Esophagus muscularis mucosa (tissue), 4 donors: Measurements from ENCODE around the gene CMA1. TPM values are rescaled to one million over a fixed set of nuclear protein-coding genes. Genes with fewer than 3 reads are reported as not detected.
"Not testable (repeated sequence)": the region's sequence is repeated elsewhere in the genome, so short reads cannot be mapped to it uniquely, and the experiment has no call there.

Experiments
- DNase-seq: peaks from one replicate; pipeline ENCODE4 v3.0.0-alpha.2; 2017; ENCODE audit errors: extremely low spot score
- H3K27ac ChIP-seq, 4 donors: fragments of 200-600 bp; sonication (generic); replicated peaks in 1 of 4; 1 replicate in 3 of 4; 2 replicates in 1 of 4; pipeline ENCODE4 v1.5.1; 2016 to 2019; ENCODE audit warnings: mild to moderate bottlenecking in 1 of 4
- H3K27me3 ChIP-seq, 4 donors: fragments of 200-600 bp; sonication (generic); one replicate each; pipeline versions ENCODE4 v1.5.1 to v1.6.0; 2016 to 2019
- H3K36me3 ChIP-seq, 4 donors: fragments of 200-600 bp; sonication (generic); one replicate each; pipeline ENCODE4 v1.5.1; 2016 to 2019
- H3K4me1 ChIP-seq, 4 donors: fragments of 200-600 bp; sonication (generic); one replicate each; pipeline ENCODE4 v1.5.1; 2016 to 2019
- H3K4me3 ChIP-seq, 4 donors: fragments of 200-600 bp; sonication (generic); 1 replicate in 2 of 4; 2 replicates in 2 of 4; pipeline ENCODE4 v1.5.1; 2016 to 2019; ENCODE audit warnings: mild to moderate bottlenecking in 4 of 4, moderate library complexity in 1 of 4
- H3K9me3 ChIP-seq, 4 donors: fragments of 200-600 bp; sonication (generic); 1 replicate in 3 of 4; 2 replicates in 1 of 4; pipeline ENCODE4 v1.5.1; 2016 to 2019
- CTCF ChIP-seq, 3 experiments: fragments of 200-600 bp in 2 of 3; fragments of 450-650 bp in 1 of 3; sonication (generic) in 2 of 3; IDR thresholded peaks; one replicate each; pipeline ENCODE4 v1.5.1; 2017 to 2019; ENCODE audit warnings: antibody characterized with exemption in 3 of 3, mild to moderate bottlenecking in 2 of 3, moderate library complexity in 1 of 3
- EP300 ChIP-seq: sonication (generic); formaldehyde crosslinking; IDR thresholded peaks from one replicate; pipeline ENCODE4 v1.6.1; 2017; ENCODE audit warnings: antibody characterized with exemption
- POLR2A ChIP-seq: fragments of 450-650 bp; IDR thresholded peaks from one replicate; pipeline ENCODE4 v1.6.1; 2017; ENCODE audit warnings: antibody characterized with exemption, moderate library complexity, mild to moderate bottlenecking, low read depth
- POLR2AphosphoS5 ChIP-seq, 2 donors: sonication (generic); formaldehyde crosslinking; IDR thresholded peaks; one replicate each; pipeline ENCODE4 v1.6.1; 2017; ENCODE audit warnings: antibody characterized with exemption in 2 of 2
- WGBS: methylation state at CpG from one replicate; pipeline ENCODE4 v1.1.5; 2018; 5-methylcytosine and 5-hydroxymethylcytosine counted together
- intact Hi-C: fragments of 100-400 bp; cut with DNase I; formaldehyde crosslinking; loops from one replicate; pipeline ENCODE4 v1.15.1; 2023
- total RNA-seq, 4 donors: library from RNA; depleted of rRNA; stranded (reverse); fragments of >200 nt; gene quantifications; one replicate each; pipeline versions ENCODE4 v1.1.0 to v1.2.1, GENCODE V29; 2016

CMA1 gene
- total RNA-seq, 4 donors from 2014 or later = 1.2 to 8.0 (median 2.6) TPM; not detected in 1

- no peaks in the 10 kb centered on the region for H3K4me1 ChIP-seq
- no peak overlapping the region for H3K4me3 ChIP-seq
- TF ChIP-seq EP300 = no peak
- no peak for TF ChIP-seq POLR2AphosphoS5 (IDR thresholded peaks at IDR 0.05)
- peak in 2 of 3 experiments; percentile 11 to 44 for TF ChIP-seq CTCF (IDR thresholded peaks at IDR 0.05)
- no peak for TF ChIP-seq POLR2A
- intact Hi-C loops = no loop called here
- no peak overlapping the region for H3K27ac ChIP-seq
- WGBS = 56% methylated on average over 23 of the region's 23 CpGs
- no peak for DNase-seq
- no peaks in the 10 kb centered on the region for H3K27me3 ChIP-seq
- no peaks in the 10 kb centered on the region for H3K36me3 ChIP-seq
- H3K9me3 ChIP-seq = no peaks in the 10 kb centered on the region
Measured at GRCh38 chr14:24481622-24482324, 26.3 kb downstream of the CMA1 start.

- H3K36me3 ChIP-seq, H3K27me3 ChIP-seq, DNase-seq, H3K9me3 ChIP-seq, intact Hi-C loops, H3K4me1 ChIP-seq, H3K4me3 ChIP-seq, H3K27ac ChIP-seq: not testable (repeated sequence)
- 57% methylated on average over 1 of the region's 1 CpG for WGBS
Measured at GRCh38 chr14:24479999-24480398, 28.1 kb downstream of the CMA1 start.

GRCh38 chr14:24475261-24475660 lies 32.8 kb downstream of the CMA1 start:
- 83% methylated on average over 4 of the region's 4 CpGs for WGBS
- H3K9me3 ChIP-seq = no peaks in the 10 kb centered on the region
- no peak for DNase-seq
- no peaks in the 10 kb centered on the region for H3K4me1 ChIP-seq
- intact Hi-C loops = no loop called here
- no peak overlapping the region for H3K4me3 ChIP-seq
- H3K36me3 ChIP-seq = no peaks in the 10 kb centered on the region
- H3K27me3 ChIP-seq = no peaks in the 10 kb centered on the region
- no peak overlapping the region for H3K27ac ChIP-seq
- TF ChIP-seq POLR2AphosphoS5 (IDR thresholded peaks at IDR 0.05) = no peak
- TF ChIP-seq EP300 = no peak
- TF ChIP-seq POLR2A = no peak
- no peak for TF ChIP-seq CTCF (IDR thresholded peaks at IDR 0.05)

- no peaks in the 10 kb centered on the region for H3K9me3 ChIP-seq
- H3K4me3 ChIP-seq = no peak overlapping the region
- intact Hi-C loops = no loop called here
- no peaks in the 10 kb centered on the region for H3K4me1 ChIP-seq
- 100% methylated on average over 1 of the region's 12 CpGs for WGBS
- no peak for DNase-seq
- no peaks in the 10 kb centered on the region for H3K36me3 ChIP-seq
- no peak overlapping the region for H3K27ac ChIP-seq
- TF ChIP-seq EP300 (no peak), POLR2A (no peak), CTCF (IDR thresholded peaks at IDR 0.05) (no peak), POLR2AphosphoS5 (IDR thresholded peaks at IDR 0.05) (no peak)
- no peaks in the 10 kb centered on the region for H3K27me3 ChIP-seq
Measured at GRCh38 chr14:24473211-24473610, 34.9 kb downstream of the CMA1 start.

GRCh38 chr14:24470450-24470849 lies 37.6 kb downstream of the CMA1 start:
- H3K27ac ChIP-seq, H3K27me3 ChIP-seq, H3K4me1 ChIP-seq, DNase-seq, H3K36me3 ChIP-seq, intact Hi-C loops, H3K9me3 ChIP-seq, H3K4me3 ChIP-seq: not testable (repeated sequence)
- WGBS = 88% methylated on average over 2 of the region's 2 CpGs

GRCh38 chr14:24465805-24466204 lies 42.3 kb downstream of the CMA1 start:
- H3K9me3 ChIP-seq = no peaks in the 10 kb centered on the region
- H3K4me1 ChIP-seq = no peaks in the 10 kb centered on the region
- TF ChIP-seq POLR2A (no peak), EP300 (no peak), POLR2AphosphoS5 (IDR thresholded peaks at IDR 0.05) (no peak), CTCF (IDR thresholded peaks at IDR 0.05) (no peak)
- no peak for DNase-seq
- no peak overlapping the region for H3K4me3 ChIP-seq
- WGBS = 88% methylated on average over 3 of the region's 3 CpGs
- H3K27ac ChIP-seq = no peak overlapping the region
- intact Hi-C loops = no loop called here
- no peaks in the 10 kb centered on the region for H3K36me3 ChIP-seq
- H3K27me3 ChIP-seq = no peaks in the 10 kb centered on the region
